UCSD-AML1 (cell line): ENCODE measurements around the gene CLEC18B.
"Not testable (repeated sequence)": the region's sequence is repeated elsewhere in the genome, so short reads cannot be mapped to it uniquely, and the experiment has no call there.

Experiments used
- DNase-seq: peaks from one replicate; lab custom pipeline; 2025; ENCODE audit not compliant: unreplicated experiment; lab: John Stamatoyannopoulos, UW

CLEC18B gene

DNA sequence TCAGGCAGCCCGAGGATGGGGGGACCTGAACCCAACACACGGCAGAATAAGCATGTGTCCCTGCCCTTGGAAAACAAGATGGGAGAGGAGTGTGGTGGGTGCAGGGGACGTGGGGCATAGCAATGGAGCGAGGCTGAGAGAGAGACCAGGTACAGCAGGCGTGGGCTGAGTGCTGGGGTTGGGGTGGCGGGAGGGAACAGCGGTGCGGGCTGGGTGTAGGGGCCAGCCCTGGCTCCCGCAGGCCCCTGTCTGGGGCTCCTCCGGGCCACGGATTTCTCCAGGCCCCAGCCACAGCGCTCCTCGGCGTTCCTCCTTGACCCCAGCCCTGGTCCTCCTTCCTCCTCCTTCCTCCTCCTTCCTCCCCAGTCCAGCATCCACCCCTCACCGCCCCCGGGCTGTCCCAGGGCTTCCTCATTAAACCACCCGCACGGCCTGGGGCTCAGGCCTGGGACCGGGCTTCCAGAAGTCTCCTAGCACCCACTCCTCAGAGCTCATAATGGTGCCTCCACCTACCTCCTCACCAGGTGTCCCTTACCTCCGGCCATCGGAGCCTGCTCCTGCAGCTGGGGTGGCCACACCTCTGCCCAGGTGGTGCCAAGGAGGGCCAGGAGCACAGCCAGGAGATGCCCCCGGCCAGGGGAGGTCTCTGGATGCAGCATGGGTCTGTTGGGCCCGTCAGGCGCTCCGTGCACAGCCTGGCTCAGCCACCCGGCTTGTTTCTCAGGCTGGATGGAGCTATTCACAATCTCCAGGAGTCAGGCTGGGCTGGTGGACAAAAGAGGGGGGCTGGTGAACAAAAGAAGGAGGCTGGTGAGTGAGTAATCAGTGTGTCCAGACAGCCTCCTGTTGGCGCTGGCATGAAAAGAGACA is at the start of gene CLEC18B:
TSS of gene CLEC18B (minus strand) at position 867 of the 870 bp plus-strand sequence. CDS start at position 659, 208 bp downstream.
- DNase-seq = not testable (repeated sequence)

DNA sequence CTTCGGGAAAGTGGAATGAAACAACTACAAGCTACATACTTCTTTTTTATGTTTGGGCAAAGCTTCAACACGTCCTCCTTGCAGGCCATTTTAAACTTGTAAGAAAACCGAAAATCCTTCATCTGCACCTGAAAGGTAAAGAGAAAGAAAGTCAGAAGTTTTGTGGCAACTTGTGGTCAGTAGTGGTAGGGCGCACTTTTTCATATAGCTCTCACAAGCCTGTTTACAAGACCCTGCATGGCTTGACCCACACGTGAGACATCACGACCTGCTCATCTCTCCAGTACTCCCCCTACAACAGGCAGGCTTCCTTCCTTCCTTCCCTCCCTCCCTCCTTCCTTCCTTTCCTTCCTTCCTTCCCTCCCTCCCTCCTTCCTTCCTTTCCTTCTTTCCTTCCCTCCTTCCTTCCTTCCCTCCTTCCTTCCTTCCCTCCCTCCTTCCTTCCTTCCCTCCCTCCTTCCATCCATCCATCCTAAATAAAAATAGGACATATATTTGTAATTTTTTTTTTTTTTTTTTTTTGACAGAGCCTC is 48.7 kb upstream of the CLEC18B start:
- no peak for DNase-seq

DNA sequence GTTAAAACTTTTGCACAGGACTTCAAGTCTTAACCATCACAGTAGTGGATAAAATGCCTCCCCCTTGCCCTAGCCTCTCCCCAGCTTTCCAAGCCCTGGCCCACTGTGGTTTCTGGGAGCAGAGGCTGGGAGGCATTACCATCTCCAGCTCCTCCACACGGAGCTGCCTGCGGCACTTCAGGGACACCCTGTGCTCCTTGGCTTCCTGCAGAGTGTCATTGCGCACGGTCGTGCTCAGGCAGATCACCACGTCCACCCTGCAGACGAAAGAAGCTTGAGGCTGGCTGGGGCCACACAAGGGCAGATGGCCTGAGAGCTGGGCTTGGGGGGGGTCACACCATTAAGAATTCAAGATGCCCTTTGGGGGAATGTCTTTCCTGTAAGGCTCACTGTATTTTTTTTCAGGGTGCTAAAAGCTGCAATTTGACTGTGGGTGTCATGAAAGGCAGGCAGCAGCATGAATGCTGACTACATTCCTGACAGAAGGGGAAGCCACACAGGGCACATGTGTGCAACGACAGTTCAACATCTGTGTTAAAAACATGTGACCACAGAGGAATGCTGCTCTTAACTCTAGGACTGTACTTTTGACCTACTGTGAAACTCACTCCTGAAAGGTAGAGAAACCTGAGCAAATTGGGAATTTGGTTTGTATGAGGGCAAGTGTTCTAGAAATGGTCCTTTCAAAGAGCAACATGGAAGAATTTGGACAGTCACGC is 47.7 kb upstream of the CLEC18B start:
- DNase-seq = no peak

DNA sequence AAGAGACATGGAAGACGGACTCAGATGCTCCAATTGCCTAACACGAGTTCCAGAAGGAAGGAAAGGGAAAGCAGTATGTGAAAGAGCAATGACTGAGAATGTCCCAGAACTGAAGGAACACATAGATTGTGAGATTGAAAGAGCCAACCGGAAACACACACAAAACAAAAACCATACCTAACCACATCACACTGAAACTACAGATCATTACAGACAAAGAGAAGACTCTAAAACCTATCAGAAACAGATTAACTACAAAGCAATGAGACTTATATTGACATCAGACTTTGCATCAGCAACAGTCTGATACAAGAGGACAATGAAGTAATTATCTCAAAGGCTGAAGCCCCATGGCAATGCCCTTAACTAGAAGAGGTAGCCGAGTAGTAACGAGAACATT is 45.6 kb upstream of the CLEC18B start:
- DNase-seq = no peak

DNA sequence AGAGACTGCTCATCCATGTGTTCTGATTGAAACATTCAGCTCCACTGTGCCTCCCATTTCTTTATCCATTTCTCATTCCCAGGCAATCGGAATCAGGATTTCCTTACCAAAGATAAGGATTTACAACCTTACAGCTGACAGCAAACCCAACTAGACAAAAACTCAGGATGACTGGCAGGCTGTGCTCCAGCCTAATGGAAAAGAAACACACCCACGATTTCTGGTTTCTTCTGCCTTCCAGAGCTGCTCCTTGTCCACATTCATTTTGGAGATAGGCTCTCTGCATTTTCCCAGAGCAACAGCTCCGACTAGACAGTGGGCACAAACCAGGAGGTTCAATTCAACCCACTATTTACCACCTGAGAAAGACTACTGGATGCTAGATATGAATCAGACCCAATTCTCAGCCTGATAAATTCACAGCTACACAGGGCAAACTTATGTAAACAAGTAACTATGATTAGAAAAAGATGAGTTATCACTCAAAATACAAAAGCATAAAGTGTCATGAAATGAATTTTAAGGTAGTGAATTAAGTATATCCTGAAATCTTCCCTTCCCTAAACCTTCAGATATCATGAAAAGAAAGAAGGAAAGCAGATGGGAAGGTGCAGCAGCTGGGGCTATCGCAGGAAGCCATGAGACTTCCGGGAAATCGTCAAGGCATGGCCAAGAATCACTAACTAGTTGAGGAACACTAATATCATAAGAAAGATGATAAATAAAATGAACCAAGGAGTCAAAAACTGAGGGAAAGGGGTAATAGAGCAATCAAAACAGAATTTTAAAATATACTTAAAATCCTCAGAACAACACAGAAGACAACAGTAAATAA is 44.8 kb upstream of the CLEC18B start:
- DNase-seq = no peak

DNA sequence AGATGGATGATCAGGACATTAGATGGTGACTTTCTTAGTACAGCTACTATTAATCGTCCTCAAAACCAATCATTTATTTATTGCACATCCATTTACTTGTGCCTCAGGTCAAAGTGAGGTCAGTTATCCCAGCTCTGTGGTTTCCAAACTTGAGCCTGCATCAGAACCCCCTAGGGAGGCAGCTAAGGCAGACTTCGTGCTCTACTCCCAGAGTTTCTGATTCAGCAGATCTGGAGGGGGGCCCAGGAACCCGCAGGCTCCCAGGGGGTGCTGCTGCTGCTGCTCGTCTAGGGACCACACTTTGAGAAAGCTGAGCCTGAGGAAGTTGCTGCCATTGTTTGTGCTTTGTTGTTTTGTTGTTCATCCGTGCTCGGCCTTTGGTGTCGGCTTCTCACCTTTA is 44.0 kb upstream of the CLEC18B start:
- DNase-seq = no peak

DNA sequence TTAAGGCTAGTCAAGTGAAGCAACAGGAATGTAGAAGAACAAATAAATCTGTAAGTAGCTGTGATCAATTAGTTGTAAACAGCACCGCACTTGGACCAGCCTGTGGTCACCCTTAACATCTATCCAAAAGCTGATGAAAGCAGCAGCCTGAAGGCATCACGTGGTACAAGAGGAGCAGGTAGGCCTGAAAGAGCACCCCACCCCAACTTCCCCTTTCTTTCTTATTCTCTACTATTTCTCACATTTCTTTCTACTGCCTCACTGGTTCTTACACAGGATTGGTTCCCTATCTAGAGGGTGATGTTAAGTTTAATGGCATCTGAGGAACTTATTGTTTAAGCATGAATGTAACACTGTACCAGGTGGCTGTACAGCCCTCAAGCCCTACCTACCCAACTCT is 42.6 kb upstream of the CLEC18B start:
- no peak for DNase-seq

DNA sequence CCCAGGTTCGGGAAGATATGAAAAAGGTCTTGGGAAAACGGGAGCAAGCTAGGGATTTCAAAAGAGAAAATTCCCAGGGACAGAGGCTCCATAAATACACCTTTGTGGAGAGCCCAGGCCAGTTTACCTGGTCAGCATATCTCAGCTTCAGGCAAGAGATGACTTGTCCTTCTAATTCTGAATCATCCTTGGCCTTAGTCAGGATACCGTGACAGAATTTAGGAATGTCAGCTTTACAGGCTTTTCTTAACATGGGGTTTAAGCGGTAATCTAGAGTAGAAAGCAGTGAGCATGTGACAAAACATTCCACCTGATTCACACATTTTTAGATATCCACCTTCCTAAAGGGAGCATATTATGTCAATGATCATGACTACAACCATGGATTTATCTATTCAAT is 41.1 kb upstream of the CLEC18B start:
- no peak for DNase-seq

DNA sequence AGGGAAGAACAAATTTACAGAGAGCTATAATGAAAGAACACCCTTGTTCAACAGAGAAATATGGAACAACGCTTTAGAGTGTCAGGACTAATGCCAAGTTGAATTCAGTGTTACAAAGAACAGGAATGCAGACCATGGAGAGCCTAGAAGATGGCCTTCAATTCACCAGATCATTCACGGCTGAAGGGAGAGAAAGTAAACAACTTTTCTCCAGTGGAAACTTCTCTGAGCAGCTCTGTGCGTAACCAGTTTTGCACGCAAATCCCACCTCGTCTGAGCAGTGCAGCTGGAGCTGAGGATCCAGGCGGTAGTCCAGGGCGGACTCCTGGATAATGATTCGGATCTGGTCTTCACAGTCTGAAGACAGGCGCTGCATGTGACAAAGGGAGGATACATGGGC is 40.5 kb upstream of the CLEC18B start:
- DNase-seq = no peak

DNA sequence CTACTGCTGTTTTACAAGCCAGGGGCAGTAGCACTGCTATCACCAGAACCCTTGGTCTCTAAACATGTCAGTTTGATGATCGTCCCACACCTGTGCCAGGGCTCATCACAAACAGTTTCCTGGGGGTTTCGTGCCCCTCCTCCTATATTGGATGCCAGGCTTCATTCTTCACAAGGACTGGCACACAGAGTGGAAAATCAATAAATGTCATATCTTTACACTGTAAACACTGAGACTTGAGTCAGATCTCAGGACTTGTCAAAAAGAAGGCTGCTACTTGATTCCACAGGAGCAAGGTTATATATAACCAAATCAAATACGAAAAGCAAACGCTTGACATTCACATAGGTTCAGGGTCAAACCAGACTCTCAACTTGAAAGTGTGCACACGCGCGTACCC is 39.3 kb upstream of the CLEC18B start:
- DNase-seq = no peak

DNA sequence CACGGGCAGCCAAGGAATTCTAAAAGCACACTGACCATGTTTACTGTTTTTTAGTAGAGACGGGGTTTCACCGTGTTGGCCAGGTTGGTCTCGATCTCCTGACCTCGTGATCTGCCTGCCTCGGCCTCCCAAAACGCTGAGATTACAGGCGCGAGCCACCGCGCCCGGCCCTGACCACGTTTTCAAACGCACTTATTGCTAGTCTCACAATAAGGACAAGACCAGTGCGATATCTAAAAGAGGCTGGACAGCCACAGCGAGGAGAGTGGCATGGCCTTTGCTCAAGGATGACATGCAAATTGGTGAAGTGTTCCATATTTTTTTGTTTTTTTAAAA is 35.0 kb upstream of the CLEC18B start:
- no peak for DNase-seq

DNA sequence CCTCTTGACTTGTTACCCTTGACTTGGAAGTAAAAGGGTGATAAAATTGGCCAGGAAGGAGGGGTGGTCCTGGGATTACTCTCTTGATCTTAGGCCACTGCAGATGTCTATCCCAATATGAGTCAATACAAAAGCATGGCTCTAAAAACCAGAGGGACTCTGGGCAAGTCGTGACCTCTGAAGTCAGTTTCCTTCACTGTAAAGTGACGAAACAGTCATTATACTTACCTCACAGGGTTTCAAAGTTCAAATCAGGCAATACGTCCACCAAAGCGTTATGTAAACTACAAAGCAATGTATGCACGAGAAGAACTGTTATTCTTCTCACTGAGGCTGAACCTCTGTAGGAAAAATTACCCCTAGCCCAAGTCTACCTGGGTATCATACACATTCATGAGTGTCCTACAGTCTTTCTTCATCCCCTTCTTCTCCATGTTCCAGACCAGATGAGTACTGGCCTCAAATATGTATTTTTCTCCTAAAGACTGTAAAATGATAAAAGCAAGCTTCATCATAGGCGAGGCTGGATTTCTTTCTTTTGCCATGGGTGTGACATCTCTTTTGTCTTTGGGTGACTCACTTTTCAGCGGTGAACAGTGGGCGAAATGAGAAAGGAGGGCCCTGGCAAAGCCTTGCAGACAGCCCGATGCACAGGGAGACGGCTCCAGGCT is 34.5 kb upstream of the CLEC18B start:
- DNase-seq = no peak

DNA sequence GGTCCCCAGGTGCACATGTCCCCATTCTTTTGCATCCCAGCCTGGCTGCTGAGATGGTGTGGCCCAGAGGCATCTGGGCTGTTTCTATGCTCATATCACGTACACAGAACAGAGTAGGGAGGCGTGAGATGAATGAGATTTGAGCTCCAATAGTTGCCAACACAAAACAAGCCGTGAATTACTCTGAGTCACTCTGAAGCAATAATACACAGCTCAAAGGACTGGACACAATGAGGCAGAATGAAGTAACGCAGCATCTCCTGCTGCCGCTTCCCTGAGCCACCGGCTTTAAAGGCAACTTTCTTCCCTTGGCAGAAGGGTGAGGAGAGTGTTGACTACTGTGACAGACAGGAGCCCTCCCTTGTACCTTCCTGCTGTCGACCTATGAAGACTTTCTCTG is 33.9 kb upstream of the CLEC18B start:
- no peak for DNase-seq

DNA sequence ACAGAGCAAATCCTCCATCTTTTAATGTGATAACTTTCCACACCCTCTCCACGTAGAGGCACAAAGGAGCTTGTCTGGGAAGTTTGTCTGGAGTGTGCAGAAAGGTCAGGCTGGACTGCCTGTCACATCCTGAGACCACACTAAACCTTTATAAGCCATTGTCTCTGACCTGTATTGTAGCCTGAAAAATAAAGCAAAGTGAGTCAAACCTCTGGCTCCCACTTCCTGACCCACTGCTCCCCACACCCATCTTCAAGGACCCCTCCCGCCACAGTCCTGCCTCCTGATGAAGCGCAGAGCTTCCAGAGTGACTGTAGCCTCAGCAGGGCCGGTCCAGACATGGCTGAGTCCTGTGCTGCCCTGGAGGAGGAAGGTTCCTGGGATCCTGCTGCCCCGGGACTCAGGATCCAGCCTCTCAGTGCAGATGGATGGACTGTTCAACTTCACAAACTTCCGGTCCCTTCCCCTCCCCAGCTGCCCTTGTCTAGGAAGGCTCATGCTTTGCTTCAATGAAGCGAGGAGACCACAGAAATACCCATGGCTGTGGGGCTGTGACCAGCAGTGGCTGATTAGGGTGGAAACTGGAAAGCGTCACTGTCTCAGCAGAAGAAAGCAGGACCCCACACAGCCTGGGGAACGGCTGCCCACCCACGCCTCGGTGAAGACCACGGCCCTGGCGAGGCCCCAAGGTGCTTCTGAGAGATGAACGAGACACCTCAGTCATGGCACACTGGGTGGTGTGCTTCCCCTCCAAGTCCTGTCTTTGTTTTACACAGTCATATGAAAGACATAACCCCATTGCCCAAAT is 30.9 kb upstream of the CLEC18B start:
- no peak for DNase-seq

DNA sequence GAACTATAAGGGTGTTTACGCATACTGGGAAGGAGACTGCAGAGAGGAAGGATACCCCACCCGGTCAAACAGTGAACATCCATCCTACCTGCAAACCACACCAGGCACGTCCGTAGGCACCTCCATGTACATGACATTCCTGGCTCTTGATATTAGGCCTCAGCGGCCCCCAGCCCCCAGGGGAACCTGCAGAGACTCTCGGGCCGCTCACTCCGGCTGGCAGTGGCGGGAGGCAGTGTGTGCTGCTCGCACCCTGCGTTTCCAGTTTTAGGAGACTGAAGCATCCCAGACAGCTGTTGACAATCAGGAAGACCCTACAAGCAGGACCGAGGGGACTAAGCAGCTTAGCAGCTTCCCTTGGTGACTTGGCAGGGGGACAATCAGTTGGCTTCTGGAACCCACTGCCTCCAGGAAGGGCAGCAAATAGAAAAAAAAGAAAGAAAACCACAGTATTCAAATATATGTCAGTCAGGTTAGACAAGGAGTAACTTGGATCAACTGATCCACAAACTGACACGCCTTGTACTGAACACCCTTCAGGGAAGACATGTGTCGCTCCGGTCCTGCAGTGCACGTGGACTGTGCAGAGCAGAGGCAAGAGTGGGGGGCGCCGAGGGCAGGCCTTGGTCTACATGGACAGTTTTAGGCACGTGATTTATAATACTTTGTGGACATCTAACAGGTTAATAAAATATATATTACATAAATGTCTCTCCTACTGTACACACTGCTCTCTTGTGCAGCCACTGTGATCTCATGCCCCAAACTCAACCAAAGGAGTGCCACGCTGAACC is 29.9 kb upstream of the CLEC18B start:
- no peak for DNase-seq

DNA sequence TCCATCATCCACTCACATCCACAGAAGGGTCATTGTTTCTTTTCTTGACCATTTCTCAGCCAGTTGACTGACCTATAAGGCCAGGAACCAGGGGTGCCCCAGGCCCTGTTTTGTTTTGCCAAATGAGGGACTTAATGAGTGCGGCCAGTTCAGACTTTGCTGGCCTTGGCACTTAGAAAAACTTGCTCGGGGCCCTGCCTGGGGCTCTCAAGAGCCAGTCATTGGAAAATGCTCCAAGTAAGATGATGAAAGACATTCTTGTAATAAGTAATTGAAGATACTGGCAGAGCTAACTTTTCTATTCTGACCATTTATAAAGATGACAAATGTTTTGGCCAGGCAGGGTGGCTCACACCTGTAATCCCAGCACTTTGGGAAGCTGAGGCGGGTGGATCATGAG is 29.0 kb upstream of the CLEC18B start:
- DNase-seq = no peak

DNA sequence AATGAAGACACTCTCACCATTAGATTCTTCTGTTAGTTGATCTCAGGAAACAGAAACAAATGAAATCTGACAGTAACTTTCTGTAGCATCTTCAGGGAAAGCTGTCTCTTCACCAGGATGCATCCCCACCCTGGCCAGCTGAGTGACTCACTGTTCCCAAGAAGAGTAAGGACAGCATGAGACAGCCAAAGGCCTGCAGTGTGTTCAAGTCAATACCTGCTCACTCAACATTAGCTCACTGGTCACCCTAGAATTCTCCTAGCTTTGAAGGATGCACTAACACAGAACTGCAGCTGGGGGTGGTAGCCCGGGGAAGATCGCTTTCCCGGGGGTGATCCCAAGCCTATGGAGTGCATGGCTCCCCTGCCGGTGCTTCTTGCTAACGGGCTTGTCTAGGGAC is 28.2 kb upstream of the CLEC18B start:
- no peak for DNase-seq

DNA sequence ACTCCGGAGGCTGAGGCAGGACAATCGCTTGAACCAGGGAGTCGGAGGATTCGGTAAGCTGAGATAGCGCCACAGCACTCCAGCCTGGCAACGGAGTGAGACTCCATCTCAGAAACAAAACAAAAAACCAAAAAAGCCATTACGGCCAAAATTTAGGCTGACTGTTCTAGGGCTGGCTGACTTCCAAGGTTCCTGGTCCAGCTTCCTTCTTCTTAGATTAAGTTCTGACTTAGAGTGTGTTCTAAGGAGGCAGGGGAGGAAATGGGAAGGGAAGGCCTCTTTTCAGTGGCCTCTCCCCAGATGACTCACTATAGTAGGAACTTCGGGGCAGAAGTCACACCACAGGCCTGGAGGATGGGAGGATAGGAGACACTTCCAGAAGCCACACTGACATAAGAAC is 27.7 kb upstream of the CLEC18B start:
- DNase-seq = no peak

DNA sequence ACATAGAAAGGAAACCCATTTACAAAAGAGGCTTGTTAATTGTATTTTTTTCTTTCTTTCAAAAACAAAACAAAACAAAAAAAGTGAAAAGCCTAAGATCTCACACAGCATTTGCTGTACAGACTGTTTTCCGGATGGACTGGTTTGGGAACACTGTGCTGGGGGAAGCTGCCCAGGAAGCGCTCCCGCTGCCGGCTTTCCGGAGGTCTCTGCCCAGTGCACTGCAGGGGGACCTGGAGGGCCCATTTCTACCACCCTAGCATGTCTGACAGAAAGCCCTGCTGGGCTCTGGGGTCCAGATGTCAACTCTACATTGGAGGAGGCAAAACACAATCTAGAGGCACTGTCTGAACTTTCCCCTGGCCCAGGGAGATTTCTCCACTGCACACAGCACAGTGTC is 26.3 kb upstream of the CLEC18B start:
- DNase-seq = no peak
